HEK293 (cell line): Measurements from ENCODE around the gene VCL.
A peak's percentile ranks its signal among the peaks of the same experiment; 100 is the strongest.

Experiments
- CTCF ChIA-PET: fragments of 350-600 bp; formaldehyde crosslinking; extraction: SDS; loops from one replicate; lab custom pipeline; 2021; ENCODE audit warnings: antibody characterized with exemption; lab: Yijun Ruan, JAX
- POLR2A ChIA-PET: fragments of 300-600 bp; formaldehyde crosslinking; extraction: SDS; loops from one replicate; lab custom pipeline; 2020; ENCODE audit warnings: antibody characterized with exemption, inconsistent platforms; lab: Yijun Ruan, JAX
- H3K27ac ChIP-seq: fragments of 200-500 bp; sonication (Bioruptor generic); 2 replicates; pipeline ENCODE4 v1.5.1; 2014; ENCODE audit warnings: low read depth, low read length, control low read depth, inconsistent platforms; ENCODE audit errors: extremely low read depth
- H3K36me3 ChIP-seq, 2 experiments: fragments of 200-500 bp in 1 of 2; sonication (Bioruptor generic) in 1 of 2; 1 replicate in 1 of 2; 2 replicates in 1 of 2; pipeline ENCODE4 v1.5.1; 2014 to 2017; ENCODE audit warnings: inconsistent platforms in 2 of 2, low read length in 2 of 2; ENCODE audit not compliant: control insufficient read depth in 2 of 2, insufficient read depth in 1 of 2
- H3K4me1 ChIP-seq: fragments of 200-500 bp; sonication (Bioruptor generic); 2 replicates; pipeline ENCODE4 v1.5.1; 2014; ENCODE audit warnings: mild to moderate bottlenecking, low read length, inconsistent platforms; ENCODE audit not compliant: control insufficient read depth, insufficient read depth
- H3K4me3 ChIP-seq: 2 replicates; pipeline ENCODE4 v1.5.1; 2011; ENCODE audit warnings: low read depth, mild to moderate bottlenecking, control low read depth, low read length, moderate library complexity
- H3K9me3 ChIP-seq: fragments of 200-500 bp; sonication (Bioruptor generic); 2 replicates; pipeline ENCODE4 v1.5.1; 2014; ENCODE audit warnings: low read depth, low read length, inconsistent platforms; ENCODE audit not compliant: control insufficient read depth, insufficient read depth
- BCL11B ChIP-seq: fragments of 450-650 bp; formaldehyde crosslinking; IDR thresholded peaks from 2 replicates; pipeline ENCODE4 v1.5.1; 2016; ENCODE audit warnings: low read depth, missing biosample characterization, missing genetic modification characterization
- EGR2 ChIP-seq: fragments of 450-650 bp; formaldehyde crosslinking; IDR thresholded peaks from 2 replicates; pipeline ENCODE4 v1.5.1; 2016; ENCODE audit warnings: low read depth, missing biosample characterization, missing genetic modification characterization
- GLIS2 ChIP-seq: fragments of 450-650 bp; formaldehyde crosslinking; IDR thresholded peaks from 2 replicates; pipeline ENCODE4 v1.5.1; 2016; ENCODE audit warnings: missing biosample characterization, missing genetic modification characterization
- KLF17 ChIP-seq: fragments of 450-650 bp; formaldehyde crosslinking; IDR thresholded peaks from 2 replicates; pipeline ENCODE4 v1.5.1; 2016; ENCODE audit warnings: missing biosample characterization, missing genetic modification characterization
- KLF9 ChIP-seq: fragments of 450-650 bp; formaldehyde crosslinking; IDR thresholded peaks from 2 replicates; pipeline ENCODE4 v1.5.1; 2016; ENCODE audit warnings: missing biosample characterization, missing genetic modification characterization, low read depth
- PBX3 ChIP-seq: sonication (generic); formaldehyde crosslinking; IDR thresholded peaks from 2 replicates; pipeline ENCODE4 v1.8.1; 2022; ENCODE audit warnings: mild to moderate bottlenecking, moderate library complexity, missing genetic modification reagents
- PRDM4 ChIP-seq: fragments of 450-650 bp; formaldehyde crosslinking; IDR thresholded peaks from 2 replicates; pipeline ENCODE4 v1.5.1; 2017; ENCODE audit warnings: missing biosample characterization, missing genetic modification characterization
- ZBTB17 ChIP-seq: fragments of 450-650 bp; formaldehyde crosslinking; IDR thresholded peaks from 2 replicates; pipeline ENCODE4 v1.5.1; 2016; ENCODE audit warnings: missing biosample characterization, missing genetic modification characterization
- ZBTB44 ChIP-seq: fragments of 450-650 bp; IDR thresholded peaks from 2 replicates; pipeline ENCODE4 v1.5.1; 2018; ENCODE audit warnings: missing biosample characterization, mild to moderate bottlenecking, missing genetic modification characterization
- ZFHX2 ChIP-seq: fragments of 450-650 bp; formaldehyde crosslinking; conservative IDR thresholded peaks from 2 replicates; pipeline ENCODE4 v1.5.1; 2016; ENCODE audit warnings: missing biosample characterization, missing genetic modification characterization
- ZFP41 ChIP-seq: fragments of 450-650 bp; formaldehyde crosslinking; IDR thresholded peaks from 2 replicates; pipeline ENCODE4 v1.5.1; 2016; ENCODE audit warnings: missing biosample characterization, missing genetic modification characterization, borderline replicate concordance
- ZNF10 ChIP-seq: fragments of 450-650 bp; formaldehyde crosslinking; IDR thresholded peaks from 2 replicates; pipeline ENCODE4 v1.5.1; 2017; ENCODE audit warnings: missing biosample characterization, missing genetic modification characterization
- ZNF274 ChIP-seq, 2 experiments: fragments of 200-500 bp in 1 of 2; fragments of 450-650 bp in 1 of 2; sonication (Bioruptor generic) in 1 of 2; formaldehyde crosslinking in 1 of 2; IDR thresholded peaks; 2 replicates each; pipeline versions ENCODE4 v1.5.1 to v1.6.1; 2014 to 2016; ENCODE audit warnings: borderline replicate concordance in 1 of 2, inconsistent platforms in 1 of 2, low read length in 1 of 2, missing biosample characterization in 1 of 2, missing genetic modification characterization in 1 of 2
- ZNF324 ChIP-seq: fragments of 450-650 bp; formaldehyde crosslinking; IDR thresholded peaks from 2 replicates; pipeline ENCODE4 v1.5.1; 2016; ENCODE audit warnings: missing biosample characterization, missing genetic modification characterization
- ZNF366 ChIP-seq: fragments of 450-650 bp; formaldehyde crosslinking; conservative IDR thresholded peaks from 2 replicates; pipeline ENCODE4 v1.5.1; 2016; ENCODE audit warnings: missing biosample characterization, missing genetic modification characterization
- ZNF423 ChIP-seq: fragments of 450-650 bp; formaldehyde crosslinking; IDR thresholded peaks from 2 replicates; pipeline ENCODE4 v1.5.1; 2016; ENCODE audit warnings: missing biosample characterization, missing genetic modification characterization
- ZNF518A ChIP-seq: fragments of 450-650 bp; formaldehyde crosslinking; conservative IDR thresholded peaks from 2 replicates; pipeline ENCODE4 v1.5.1; 2016; ENCODE audit warnings: low read depth, missing biosample characterization, missing genetic modification characterization
- ZNF521 ChIP-seq: fragments of 450-650 bp; formaldehyde crosslinking; IDR thresholded peaks from 2 replicates; pipeline ENCODE4 v1.5.1; 2017; ENCODE audit warnings: missing biosample characterization, mild to moderate bottlenecking, missing genetic modification characterization
- ZNF548 ChIP-seq: fragments of 450-650 bp; formaldehyde crosslinking; IDR thresholded peaks from 2 replicates; pipeline ENCODE4 v1.5.1; 2016; ENCODE audit warnings: missing biosample characterization, missing genetic modification characterization
- ZSCAN16 ChIP-seq: fragments of 450-650 bp; formaldehyde crosslinking; IDR thresholded peaks from 2 replicates; pipeline ENCODE4 v1.5.1; 2016; ENCODE audit warnings: missing biosample characterization, missing genetic modification characterization
- ZSCAN5A ChIP-seq: fragments of 450-650 bp; formaldehyde crosslinking; IDR thresholded peaks from 2 replicates; pipeline ENCODE4 v1.5.1; 2016; ENCODE audit warnings: missing biosample characterization, missing genetic modification characterization
- ZXDB ChIP-seq: fragments of 450-650 bp; formaldehyde crosslinking; IDR thresholded peaks from 2 replicates; pipeline ENCODE4 v1.5.1; 2016; ENCODE audit warnings: missing biosample characterization, missing genetic modification characterization

VCL gene

GRCh38 chr10:73997787-73998622, at the start of gene VCL:
Gene VCL, plus strand, starts transcription at chr10:73998116. Its CDS starts 92 bp downstream, at chr10:73998208.
- ChIA-PET CTCF (interaction anchor here (2.1 kb wide), 1 partner anchor 110 kb away, joined by 8 read pairs; no protein-coding TSS in a partner anchor), POLR2A (interaction anchor here (0.6 to 3.7 kb wide), 16 partner anchors 8 to 91 kb away, joined by 3 to 22 read pairs (median 4); no protein-coding TSS in a partner anchor)
- H3K4me1 ChIP-seq, result peaks cover 4% of the 10 kb centered on the region; the same call in 1 of the 2 replicates
- H3K9me3 ChIP-seq, result no peaks in the 10 kb centered on the region
- peak within 1 kb of the TSS; percentile 83 for H3K27ac ChIP-seq
- H3K4me3 ChIP-seq, result peak within 1 kb of the TSS; percentile 95
- peaks cover 0 to 4% of the 10 kb centered on the region in 2 experiments; a peak in 2 of 3 replicates for H3K36me3 ChIP-seq
- TF ChIP-seq ZNF274 (IDR thresholded peaks at IDR 0.05; ENCODE audit: low read length) (no peak), ZNF274 (tag by site-specific recombination; IDR thresholded peaks at IDR 0.05; ENCODE audit: borderline replicate concordance) (no peak), ZNF324 (tag by site-specific recombination) (peak; percentile 56; the same call in 1 of the 2 replicates), ZNF366 (tag by site-specific recombination) (peak; percentile 59), ZNF423 (tag by site-specific recombination) (no peak), ZFHX2 (tag by site-specific recombination) (no peak), ZNF518A (tag by site-specific recombination) (no peak), PBX3 (CRISPR knock-in tag) (peak; percentile 62), ZXDB (peak; percentile 92), GLIS2 (peak; percentile 0; the same call in 1 of the 2 replicates), ZSCAN5A (tag by site-specific recombination) (0 out of 2 replicates have a peak, but pooled peaks have one; percentile 14), ZFP41 (tag by site-specific recombination) (no peak), KLF9 (tag by site-specific recombination) (0 out of 2 replicates have a peak, but pooled peaks have one; percentile 49), PRDM4 (tag by site-specific recombination) (peak; percentile 12; the same call in 1 of the 2 replicates), BCL11B (tag by site-specific recombination) (no peak), ZBTB17 (tag by site-specific recombination) (peak; percentile 74; the same call in 1 of the 2 replicates), ZNF10 (tag by site-specific recombination) (peak; percentile 42; the same call in 1 of the 2 replicates), ZNF548 (tag by site-specific recombination) (no peak), ZBTB44 (no peak), EGR2 (peak; percentile 20; the same call in 1 of the 2 replicates), ZSCAN16 (tag by site-specific recombination) (0 out of 2 replicates have a peak, but pooled peaks have one; percentile 29), KLF17 (tag by site-specific recombination) (peak; percentile 81; the same call in 1 of the 2 replicates), ZNF521 (tag by site-specific recombination) (no peak)
